CD4-positive, alpha-beta T cell treated with Interleukin-4 for 1 hour (primary cell): ENCODE measurements around the gene DMRTC2.
"Not testable (repeated sequence)": the region's sequence is repeated elsewhere in the genome, so short reads cannot be mapped to it uniquely, and the experiment has no call there.

Source experiments
- DNase-seq, 2 donors: peaks; one replicate each; pipeline ENCODE4 v3.0.0-alpha.2; 2020 to 2022

The DMRTC2 gene

DNA sequence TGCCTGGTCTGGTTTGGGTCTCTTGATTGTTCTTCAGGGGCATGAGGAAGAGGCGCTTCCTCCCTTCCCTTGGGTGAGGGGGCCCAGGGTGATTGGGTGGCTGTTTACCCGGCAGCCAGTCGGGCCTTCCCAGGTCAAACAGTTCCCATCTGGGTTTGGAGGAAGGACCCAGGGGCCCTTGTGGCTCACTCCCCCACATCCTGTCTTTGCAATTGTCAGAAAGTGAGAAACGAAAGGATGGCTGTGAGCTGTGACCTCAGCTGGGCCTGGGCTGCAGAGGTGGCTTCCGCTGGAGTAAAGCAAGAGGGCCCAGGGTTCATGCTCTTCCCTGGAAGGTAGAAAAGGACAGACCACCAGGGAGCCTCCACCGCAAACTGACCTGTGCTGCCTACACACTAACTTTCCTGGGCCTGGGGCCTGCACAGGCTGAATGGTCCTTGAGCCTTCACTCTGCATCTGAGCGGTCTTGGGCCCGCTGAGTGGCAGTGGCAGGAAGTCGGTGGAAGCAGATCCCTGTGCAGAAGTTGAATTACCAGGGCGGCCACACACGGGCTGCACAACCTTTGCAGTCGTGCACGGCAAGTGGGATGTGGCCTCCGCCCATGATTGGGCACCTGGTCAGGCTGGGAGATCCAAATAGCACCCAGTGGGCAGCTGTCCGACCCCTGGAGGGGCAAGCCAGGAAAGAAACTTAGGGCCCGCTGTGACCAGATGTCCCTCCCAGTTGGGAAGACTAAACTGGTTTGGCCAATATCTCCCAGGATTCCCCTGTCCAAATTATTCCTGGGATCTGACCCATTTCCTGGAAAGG, 26.9 kb downstream of the DMRTC2 start:
- DNase-seq = peak; percentile 56 to 72

DNA sequence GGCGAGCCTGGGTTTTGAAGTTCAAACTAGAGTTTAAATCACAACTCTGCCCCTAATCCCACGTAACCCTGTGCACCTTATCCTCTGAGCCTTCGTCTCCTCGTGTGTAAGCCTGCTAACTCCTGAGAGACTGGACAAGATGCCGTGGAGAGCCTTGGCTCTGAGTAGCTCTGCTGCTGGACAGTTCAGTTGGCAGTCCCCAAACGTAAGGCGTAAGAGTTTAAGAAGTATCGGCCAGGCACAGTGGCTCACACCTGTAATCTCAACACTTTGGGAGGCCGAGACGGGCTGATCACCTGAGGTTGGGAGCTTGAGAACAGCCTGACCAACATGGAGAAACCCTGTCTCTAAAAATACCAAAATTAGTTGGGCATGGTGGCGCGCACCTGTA, 27.5 kb downstream of the DMRTC2 start:
- DNase-seq = no peak

DNA sequence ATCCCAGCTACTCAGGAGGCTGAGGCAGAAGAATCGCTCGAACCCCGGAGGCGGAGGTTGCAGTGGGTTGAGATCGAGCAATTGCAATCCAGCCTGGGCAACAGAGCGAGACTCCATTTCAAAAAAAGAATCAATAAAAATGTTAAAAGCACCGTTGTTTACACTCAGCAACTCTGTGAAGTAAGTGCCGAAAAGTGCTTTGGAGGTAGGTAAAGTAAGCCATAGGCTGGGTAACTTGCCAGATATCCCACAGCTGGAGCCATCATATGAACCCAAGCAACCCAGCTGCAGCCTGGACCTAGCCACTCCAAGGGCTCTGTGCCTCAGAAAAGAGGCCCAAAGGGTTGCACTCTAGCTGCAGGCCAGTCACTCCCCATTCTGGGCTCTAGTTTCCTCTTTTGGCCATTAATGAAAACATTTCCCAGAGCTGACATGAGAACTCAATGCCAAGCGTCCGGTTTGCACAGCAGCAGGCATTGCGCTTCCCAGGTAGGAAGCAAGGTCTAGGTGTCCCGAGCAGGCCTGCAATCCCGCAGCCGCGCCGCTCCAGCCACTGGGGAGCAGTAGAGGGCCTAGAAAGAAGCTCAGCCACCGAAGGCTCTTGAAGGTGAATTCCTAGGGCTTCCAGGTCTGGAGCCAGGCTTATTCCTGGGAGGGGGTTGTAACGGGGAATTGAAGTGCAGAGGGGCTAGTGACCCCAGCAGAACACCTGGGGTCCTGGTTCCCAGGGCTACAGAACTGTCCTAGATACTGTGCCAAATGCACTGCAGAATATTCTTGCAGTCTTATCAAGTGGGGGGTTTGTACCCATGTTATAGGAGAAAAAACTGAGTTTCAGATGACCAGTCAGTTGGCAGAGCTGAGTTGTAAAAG, 28.2 kb downstream of the DMRTC2 start:
- peak; percentile 70 to 71 for DNase-seq

DNA sequence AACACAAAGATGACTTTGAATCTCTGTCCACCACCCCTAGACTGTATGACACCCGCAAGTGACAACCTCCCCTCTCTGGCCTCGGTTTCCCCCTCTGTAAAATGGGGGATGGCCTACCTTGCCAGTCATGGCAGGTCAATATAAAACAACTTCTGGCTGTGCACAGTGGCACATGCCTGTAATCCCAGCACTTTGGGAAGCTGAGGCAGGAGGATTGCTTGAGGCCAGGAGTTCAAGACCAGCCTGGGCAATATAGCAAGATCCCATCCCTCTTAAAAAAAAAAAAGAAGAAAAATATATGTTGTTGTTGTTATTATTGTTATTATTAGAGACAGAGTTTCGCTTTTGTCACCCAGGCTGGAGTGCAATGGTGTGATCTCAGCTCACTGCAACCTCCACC, 31.1 kb downstream of the DMRTC2 start:
- not testable (repeated sequence) for DNase-seq

DNA sequence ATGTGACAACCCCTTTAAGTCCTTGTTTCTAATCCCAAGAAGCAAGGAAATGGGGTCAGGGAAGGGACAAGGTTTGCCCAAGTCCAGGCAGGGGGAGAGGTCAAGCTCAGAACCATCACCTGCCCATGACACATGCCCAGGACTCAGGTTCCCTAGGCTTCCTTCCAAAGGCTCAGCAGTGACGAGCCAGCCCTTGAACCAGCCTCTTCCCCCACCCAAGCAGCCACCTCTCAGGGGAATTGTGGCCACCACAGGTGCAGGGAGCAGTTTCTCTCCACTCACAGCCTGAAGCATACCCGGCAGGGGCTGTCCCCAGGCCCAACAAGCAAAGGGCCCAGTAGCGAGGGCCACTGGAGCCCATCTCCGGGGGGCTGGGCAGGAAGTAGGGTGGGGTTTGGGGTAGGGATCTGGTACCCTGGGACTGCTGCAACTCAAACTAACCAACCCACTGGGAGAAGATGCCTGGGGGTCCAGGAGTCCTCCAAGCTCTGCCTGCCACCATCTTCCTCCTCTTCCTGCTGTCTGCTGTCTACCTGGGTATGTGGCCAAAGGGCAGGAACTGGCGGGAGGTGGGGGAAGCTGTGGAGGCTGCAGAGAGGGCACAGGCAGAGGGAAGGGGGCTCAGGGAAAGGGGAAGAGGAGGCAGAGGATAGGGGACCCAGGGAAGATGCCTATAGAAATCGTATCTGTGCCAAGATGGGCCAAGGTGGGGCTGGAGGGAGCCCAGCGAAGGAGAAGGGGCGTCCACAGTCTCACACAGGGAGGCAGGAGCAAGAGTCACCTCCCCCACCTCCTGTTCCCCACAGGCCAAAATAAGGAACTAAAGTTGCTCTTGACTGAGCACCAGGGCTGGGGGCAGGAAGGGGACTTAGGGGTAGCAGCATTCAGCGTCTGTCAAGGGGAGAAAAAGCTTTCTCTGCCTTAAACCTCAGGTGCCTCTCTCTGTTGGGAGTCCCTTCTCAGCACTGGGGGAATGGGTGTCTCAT, 32.3 kb downstream of the DMRTC2 start, which contains the start of gene CD79A:
CD79A (plus strand) TSS at position 433 of the 986 bp plus-strand sequence; CDS start at position 459, 26 bp downstream.
- peak in 1 of 2 donors; percentile 91 for DNase-seq

DNA sequence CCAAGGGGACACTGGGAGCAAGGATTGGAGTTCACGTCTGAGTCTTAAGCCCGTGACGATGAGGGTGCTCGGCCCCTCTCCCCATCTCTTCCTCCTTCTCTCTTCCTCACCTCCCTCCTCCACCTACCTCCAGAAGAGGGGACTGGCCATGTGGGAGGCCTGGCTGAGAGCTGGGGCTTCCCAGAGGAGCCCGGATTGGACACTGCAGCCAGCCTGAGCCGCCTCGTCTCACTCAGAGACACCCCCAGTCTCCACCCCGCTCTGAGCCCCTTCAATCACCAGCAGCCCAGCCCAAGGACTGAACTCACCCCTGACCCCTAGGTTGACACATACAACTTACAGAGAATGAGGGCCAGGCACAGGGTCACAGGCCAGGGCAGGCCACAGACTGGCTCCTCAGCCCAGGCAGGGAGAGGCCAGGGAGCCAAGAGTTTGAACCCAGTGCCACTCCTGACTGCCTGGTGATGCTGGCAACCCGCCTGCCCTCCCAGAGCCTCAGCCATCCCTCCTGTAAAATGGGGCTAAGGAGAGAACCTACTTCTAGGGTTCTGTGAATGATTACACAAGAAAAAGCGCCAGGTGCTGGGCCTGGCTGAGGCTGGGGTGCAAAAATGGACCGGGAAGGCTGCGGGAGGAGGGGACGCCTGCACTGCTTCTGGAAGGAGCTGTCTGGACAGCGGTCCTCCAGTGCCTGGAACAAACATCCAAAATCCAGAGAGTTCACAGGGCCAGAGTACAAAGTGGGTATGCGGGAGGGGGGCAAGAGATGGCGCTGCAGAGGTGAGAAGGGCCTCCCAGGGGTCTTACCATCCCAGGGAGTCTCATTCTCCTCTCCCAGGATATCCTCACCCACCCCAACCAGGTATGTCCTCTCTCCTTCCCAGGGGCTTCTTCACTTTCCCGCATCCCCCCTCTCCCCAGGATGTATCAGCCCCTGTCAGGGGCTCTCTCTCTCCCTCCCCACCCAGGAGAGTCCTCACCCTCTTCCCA, 33.4 kb downstream of the DMRTC2 start:
- DNase-seq = peak in 1 of 2 donors; percentile 57

DNA sequence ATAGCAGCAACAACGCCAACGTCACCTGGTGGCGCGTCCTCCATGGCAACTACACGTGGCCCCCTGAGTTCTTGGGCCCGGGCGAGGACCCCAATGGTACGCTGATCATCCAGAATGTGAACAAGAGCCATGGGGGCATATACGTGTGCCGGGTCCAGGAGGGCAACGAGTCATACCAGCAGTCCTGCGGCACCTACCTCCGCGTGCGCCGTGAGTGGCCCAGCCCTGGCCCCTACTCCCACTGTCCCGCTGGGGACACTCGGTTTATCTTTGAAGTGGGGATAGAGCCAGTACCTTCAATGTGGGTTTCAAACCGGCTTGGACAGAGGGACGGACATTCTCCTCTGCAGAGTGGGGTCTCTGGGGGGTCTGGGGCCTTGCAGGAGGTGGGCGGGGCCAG, 34.2 kb downstream of the DMRTC2 start:
- no peak for DNase-seq

DNA sequence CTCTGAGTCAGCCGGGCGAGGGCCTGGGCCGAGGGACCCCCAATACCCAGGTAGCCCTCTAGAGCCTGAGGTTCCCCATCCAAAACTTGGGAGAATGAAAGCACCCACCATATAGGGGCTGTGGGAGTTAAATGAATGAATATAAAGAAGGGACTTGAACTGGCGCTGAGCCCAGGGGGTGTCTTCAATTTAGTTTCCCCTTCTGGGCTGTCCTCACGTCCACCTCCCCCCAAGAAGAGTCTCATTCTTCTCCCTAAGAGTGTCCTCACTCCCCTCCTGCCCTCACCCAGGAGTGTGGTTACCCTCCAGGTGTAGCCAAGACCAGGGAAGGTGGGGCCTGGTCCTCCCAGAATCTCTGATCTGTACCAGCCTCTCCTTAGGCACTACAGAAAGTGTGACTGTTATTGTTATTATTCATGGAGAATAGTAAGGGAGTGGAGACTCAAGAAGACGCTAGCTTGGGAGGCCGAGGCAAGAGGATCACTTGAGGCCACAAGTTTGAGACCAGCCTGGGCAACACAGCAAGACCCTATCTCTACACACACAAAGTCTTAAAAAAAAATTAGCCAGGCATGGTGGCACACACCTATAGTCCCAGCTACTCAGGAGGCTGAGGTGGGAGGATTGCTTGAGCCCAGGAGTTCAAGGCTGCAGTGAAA, 35.0 kb downstream of the DMRTC2 start:
- DNase-seq = no peak

DNA sequence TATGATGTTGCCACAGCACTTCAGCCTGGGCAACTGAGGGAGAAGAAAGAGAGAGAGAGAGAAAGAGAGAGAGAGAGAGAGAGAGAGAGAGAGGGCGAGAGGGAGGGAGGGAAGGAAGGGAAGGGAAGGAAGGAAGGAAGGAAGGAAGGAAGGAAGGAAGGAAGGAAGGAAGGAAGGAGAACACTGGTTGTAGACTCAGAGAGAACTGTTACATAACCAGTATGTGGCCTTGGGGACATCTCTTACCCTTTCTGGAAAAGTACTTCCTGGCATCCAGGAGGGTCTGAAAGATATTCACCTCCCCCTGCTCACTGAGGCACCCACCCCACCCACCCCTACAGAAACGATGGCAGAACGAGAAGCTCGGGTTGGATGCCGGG, 35.5 kb downstream of the DMRTC2 start:
- DNase-seq = no peak

DNA sequence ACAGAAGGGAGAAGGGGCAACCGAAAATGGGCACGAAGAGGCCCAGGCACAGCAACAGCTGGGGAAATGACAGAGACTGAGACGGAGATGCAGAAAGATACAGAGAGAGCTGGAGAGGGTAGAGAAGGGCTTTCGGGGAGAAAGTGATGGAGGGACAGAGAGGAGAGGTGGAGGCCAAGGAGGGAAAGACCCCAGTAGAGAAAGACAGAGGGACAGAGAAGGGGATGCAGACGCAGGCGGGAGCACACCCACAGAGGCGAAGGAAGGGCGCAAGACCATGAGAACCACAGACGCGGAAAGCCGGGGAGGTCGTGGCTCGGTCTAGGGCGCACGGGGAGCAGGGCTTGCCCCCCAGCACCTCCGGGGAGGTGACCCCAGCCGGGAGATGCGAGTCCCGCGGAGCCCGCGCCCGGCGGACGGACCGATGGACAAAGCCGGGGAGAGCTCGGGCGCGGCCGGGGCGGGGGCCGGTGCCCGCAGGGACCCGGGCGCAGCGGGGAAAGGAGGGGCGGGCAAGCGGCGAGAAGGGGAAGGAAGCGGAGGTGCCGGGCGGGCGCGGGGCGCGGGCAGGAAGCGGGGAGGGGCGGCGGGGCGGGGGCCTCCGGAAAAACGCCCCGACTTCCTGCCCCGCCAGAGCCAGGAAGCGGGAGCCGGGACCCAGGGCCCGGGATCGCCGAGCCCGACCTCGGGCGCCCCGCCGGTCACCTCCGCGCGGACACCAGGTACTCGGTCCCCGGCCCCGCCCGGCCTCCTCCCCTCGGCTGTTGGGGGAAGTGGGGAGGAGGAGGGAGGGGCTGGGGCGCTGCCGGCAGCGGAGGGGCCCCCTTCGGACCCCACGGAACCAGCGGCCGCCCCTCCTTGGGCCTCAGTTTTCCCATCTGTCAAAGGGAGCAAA, 38.0 kb downstream of the DMRTC2 start, which contains the start of gene ARHGEF1:
ARHGEF1 (plus strand) TSS at position 617 of the 895 bp plus-strand sequence. CDS start 4,899 bp downstream, outside the sequence.
- peak; percentile 53 to 54 for DNase-seq

DNA sequence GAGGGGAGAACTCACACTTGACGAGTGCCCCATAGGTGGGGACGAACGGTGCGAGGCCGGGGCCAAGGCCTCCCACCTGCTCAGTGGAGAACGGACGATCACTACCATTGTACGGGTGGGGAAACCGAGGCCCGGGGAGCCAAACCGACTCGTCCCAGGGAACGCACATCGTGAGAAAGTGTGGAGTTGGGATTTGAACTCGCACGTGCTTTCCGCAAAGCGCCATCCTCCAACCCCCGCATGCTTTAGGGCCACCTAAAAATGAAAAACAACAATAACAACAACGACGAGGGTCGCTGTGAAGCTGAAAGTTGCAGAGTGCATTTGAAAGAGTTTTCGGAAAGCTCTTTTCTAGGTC, 38.6 kb downstream of the DMRTC2 start:
- no peak for DNase-seq

DNA sequence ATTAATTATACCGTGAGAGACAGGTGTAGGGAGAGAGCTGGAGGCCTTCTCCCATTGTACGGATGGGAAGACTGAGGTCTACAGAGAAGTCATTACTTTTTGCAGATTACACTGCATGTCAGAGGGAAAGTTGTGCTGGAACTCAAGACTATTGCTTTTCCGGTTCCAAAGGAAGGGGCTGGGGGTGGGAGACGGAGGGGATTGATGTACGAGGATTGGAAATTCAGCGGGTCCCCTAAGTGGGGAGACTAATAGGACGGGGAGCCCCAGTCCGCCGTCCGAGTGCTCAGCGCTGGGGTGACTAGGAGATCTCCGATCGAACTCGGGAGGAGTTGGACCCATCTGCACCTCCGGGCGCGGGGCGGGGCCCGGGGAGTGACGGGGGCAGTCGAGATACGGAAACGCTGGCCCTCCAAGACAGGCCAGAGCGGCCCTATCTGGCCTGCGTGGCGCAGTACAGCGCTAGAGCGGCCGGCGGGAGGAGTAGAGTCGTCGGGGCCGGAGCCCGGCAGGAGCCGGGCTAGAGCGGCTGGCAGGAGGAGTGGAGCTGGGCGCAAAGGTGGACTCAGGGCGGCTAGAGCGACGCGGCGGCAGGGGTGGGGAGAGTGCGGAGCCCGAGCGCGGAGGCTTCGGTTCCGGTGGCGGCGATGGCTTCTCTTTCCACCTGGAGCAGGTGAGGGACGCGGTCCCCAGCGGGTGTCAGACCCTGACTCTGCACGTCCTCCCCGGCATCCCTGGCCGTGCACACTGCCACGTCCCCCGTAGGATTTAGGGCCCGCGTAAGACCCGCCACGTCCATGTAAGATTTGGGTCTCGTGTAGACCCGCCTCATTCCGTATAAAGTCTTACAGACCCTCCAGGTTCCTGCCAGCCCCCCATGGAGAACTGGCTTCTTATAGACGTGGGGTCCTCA, 39.2 kb downstream of the DMRTC2 start:
- peak; percentile 90 to 95 for DNase-seq

DNA sequence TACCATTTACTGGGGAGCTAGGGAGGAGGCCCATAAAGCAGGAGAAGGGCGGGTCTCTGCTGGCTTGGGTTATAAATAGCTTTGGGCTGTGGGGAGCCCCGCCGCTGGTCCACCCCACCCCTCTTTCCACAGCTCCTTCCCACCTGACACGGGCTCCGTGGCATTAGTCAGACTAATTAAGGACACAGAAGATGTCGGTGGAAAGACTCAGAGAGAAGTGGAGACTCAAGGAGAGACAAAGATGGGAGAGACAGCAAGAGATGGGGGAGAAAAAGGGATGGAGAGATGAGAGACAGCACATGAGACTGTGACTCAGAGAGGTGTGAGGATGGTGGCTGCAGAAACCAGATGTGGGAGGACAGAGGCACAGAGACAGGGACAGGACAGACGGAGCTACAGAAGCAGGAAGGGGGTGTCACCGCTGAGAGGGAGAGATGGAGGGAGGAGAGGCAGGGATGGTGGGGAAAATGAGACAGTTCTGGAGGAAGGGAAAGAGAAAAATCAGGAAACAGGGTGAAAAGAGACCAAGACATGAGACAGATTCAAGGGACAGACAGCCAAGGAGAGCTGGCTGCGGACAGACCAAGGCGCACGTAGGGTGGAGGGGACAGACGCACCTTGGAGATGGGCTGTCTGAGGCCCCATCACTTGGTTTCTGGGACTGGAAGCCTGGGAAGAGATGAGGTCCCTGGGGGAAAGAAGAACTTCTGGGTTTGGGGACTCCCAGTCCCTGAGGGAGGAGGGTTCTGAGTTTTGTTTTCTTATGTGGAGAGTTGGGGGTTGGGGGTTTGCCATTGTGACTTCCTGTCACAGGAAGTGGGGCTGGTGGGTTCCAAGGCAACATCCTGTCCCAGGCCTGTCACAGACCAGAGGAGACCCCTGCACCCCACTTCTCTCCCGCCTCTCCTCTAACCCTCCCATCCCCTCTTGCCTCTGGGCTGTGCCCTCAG, 42.2 kb downstream of the DMRTC2 start:
- peak; percentile 77 to 81 for DNase-seq

DNA sequence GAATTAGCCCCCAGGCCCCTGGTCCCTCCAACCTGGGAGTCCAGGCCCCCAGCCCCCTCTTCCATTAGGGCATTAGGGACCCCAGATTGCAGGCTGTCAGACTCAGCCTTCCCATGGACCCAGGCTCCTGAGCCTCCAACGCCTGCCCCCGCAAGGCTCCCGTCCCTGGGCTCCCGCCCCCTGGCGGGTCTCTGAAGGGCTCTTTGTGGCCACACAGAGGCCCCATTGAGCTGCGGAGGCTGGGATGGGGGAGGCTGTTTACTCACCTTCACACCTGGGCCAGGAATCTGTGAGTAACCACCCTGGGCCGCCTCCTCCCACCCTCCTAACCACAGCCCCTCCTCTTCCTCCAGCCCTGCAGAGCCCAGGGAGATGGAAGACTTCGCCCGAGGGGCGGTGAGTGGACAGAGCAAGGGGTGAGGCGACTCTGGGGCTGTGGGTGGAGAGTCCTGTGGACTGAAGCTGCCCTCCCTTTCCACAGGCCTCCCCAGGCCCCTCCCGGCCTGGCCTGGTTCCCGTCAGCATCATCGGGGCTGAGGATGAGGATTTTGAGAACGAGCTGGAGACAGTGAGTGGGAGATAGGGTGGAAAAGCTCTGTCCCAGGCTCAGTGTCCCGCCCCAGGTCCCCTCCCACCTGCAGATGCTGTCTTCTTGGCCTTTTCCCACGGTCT, 43.0 kb downstream of the DMRTC2 start:
- DNase-seq = peak; percentile 81 to 82

DNA sequence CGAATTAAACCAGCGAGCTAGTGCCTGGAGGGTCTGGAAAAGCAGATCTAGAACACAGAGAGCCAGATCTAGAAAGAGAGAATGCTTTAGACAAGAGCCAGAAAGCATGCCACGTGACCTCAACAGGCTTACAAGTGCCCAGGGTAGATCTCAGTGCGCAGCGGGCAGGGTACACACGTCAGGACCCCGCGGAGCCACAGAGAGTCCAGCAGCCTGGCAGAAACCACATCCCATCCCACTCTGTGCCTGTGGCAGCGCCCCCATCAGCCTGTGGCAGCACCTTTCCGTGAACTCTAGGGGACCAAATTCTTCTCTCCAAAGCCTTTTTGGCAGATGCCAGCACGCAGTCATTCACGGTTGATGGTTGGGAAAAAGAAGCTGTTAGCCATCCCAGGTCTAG, 44.1 kb downstream of the DMRTC2 start:
- DNase-seq = no peak

DNA sequence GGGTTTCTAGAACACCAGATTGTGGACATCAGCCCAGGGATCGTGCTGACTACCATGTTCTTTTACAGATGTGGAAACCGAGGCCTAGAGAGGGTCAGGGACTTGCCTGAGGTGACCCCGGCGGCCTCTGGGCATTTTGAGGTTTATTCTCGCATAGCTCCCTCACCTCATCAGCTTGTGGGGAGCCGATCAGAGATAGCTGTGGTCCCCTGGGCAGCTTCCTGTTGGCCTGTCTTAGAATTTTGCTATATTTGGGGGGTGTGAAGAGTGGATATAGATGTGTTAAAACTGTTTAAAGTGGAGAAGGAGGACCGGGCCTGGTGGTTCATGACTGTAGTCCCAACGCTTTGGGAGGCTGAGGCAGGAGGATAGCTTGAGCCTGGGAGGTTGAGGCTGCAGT, 45.1 kb downstream of the DMRTC2 start:
- no peak for DNase-seq

DNA sequence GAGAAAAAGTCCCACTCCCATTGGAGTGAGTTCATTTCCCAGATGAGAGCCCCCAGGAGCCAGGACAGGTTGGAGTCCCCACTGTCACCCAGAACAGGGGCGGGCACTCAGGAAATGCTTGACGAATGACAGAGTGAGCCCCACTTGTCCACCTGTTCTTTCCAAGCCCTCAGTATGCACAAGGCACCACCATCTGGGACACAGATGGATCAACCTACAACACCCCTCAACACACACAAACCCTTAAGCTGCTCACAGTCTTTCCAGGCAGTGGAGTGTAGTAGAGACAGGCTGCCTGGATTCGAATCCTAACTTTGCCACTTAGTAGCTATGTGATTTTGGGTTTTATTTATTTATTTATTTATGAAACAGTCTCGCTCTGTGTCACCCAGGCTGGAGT, 46.1 kb downstream of the DMRTC2 start:
- no peak for DNase-seq
